T-helper 2 cell treated with Interferon-gamma antibody and Interleukin-4, amounts not matched to agents 100 ng/mL and 5 ng/mL, for 36 hours (primary cell): Measurements from ENCODE around the gene ABCA12. TPM values are rescaled to one million over a fixed set of nuclear protein-coding genes. Genes with fewer than 3 reads are reported as not detected.

Experiments
- intact Hi-C: fragments of 100-400 bp; cut with micrococcal nuclease; formaldehyde crosslinking; loops from one replicate; pipeline ENCODE4 v1.15.1; 2023
- total RNA-seq: library from RNA; stranded (reverse); gene quantifications from 2 replicates; pipeline ENCODE4 v1.2.3, GENCODE V29; 2022

ABCA12 gene
- total RNA-seq, 1 donor from 2014 or later, result not detected

DNA sequence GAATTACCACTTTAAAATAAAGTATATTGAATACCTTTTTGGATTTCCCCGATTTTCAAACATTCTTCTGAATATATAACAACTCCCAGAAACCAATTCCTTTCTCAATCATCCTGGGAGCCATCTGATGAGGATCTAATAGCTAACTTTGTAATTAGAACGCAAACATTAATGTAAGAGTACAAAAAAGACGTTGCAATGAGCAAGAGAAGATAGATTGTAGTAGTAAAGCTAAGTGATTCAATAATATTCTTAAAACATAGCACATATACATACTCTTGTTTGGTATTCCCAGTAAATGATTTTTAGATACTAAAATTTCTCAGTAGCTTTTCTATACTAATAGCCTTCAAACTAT, 1.1 kb downstream of the ABCA12 start:
- intact Hi-C loops, result no loop called here

DNA sequence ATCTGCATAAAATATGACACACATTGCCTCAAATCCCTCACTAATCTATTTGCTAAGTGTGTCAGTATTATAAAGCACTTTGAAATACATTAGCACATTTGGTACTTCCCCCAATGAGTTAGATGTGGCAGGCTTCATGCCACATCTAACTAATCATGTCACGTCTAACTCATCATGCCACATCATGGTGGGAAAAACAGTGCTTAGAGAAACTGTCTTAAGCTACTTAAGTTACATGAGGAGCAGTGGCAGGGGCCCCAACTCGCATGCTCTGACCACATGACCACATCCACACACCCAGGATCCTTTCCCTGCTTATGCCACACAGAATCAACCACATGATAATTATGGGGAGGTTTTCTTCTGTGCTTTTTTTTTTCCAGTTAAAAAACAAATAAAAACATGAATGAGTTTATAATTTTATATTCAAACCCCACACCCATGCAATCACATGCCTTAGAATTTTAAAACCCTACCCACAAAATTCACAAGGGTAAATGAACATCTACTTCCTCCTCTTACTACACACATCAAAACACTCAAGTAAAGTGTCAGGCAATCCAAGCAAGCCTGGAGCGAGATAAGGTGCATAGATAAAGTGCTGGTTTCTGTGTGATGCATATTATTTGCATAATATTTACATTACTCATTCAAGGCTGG, 1.6 kb downstream of the ABCA12 start:
- intact Hi-C loops, result no loop called here

DNA sequence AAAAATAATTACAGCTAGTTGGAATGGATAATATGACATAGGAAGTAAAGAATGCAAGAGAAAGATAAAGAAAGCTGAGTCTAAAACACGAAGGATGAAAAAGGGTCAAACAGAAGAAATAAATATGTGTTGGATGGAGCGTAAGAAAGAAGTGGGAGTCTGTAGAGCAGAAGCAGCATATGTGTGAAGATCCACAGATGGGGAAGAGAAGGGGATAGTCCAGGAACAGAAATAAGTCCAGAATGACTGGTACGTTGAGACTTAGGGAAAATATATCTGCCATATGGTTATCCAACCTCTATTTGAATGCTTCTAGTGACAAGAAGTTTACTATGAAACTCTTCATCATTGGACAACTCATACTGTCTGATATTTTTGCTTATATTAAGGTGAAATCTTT, 18.0 kb downstream of the ABCA12 start:
- intact Hi-C loops, result no loop called here

DNA sequence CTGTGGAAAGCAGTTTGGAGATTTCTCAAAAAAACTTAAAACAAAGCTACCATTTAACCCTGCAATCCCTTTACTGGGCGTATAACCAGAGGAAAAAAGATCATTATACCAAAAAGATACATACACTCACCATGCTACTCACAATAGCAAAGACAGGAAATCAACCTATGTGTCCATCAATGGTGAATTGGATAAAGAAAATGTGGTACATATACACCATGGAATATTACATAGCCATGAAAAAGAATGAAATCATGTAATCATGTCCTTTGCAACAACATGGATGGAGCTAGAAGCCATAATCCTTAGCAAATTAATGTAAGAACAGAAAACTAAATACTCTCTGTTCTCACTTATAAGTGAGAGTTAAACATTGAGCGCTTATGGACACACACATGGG, 18.6 kb downstream of the ABCA12 start:
- intact Hi-C loops, result no loop called here

DNA sequence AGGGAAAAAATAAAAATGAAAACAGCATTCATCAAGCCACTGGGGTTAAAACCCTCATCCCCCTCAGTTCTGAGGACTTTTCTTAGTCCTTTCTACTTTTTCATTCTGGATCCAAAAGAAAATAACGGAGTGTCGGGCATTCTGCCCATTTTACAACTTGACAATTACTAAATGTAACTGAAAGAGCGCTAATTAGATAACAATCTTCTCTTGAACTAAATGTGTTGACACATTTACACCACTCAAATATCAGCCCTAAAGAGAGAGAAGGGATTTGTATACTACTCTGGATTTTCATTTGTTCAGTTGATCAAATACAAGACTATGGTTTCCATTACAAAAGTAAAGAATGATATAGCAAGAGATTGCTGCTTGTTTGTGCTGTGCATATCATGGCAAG, 27.5 kb downstream of the ABCA12 start:
- intact Hi-C loops, result no loop called here

DNA sequence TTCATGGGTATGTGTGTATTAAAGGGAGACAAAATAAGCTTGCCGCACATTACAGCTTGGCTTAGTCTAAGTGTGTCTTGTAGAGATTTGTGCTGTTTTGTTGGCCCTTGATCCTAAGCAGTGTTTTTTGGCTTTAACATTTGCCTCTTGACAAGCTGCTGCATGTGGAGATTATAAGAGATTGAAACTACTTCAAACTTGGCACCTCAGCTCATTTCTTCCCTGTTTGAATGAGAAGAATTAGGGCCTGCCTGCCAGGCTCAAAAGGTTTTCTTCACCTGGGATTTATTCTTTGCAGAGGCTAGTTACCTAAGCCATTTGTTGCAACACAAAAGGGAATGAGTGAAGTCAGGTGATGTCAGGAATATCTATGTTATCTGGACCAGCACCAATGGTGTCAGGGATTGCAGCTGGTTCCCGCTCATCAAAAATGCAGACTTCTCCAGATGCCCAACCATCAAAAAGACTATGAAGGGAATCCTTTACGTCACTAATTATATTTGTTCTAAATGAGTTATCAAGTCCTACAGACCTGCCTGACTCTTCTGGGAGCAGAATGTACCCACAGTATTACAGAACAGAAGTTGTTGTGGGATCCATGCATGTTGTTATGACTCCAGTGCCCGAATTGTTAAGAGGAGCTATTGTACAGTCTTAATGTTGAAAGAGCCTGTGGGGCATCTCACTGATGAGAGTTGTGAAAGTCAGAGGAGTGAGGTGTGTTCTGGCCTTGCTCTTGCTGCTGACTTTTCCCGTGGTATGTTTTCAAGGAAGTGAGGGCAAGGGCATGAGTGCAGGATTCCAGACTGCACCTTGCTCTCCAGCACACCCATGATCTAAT, 31.0 kb downstream of the ABCA12 start:
- intact Hi-C loops, result no loop called here

DNA sequence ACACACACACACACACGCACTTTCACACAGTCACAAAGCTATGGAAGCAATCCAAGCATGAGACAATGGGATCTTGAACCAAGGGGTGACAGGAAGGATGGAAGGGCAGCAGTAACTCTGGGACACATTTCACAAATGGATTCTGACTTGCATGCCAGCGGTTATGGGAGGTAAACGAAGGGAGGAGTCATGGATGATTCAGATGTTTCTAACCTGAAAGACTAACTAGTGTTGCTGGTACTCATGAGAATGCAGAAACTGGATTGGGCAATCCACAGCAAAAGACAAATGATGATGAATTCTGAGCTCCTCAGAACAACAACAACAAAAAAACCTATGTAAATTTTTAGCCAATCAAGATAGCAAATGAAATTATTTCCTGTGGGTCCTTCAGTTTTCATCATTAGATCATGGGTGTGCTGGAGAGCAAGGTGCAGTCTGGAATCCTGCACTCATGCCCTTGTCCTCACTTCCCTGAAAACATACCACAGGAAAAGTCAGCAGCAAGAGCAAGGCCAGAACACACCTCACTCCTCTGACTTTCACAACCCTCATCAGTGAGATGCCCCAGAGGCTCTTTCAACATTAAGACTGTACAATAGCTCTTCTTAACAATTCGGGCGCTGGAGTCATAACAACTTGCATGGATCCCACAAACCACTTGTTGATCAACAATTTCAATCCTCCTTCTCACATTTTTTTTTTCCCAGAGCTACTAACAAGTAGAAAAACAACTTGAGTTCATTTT, 32.6 kb downstream of the ABCA12 start:
- intact Hi-C loops, result no loop called here

DNA sequence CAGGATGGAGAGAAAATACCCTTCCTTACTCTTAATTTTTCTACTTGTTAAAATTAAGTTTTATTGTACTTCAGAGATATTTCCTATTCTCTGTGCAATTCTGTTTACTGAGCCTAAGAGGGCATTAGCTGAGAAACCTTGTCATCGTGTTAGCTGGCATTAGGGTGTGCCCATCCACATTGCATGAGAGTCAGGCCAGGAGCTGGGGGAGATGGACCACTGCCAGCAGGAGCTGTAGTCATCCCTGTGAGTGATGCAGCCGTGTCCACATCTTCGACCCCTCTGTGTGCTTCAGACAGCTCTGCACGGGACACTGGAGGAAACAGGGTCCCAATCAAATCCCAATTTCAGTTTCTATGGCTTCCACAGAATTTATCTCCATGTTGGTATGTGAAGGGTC, 34.2 kb downstream of the ABCA12 start:
- intact Hi-C loops, result no loop called here

DNA sequence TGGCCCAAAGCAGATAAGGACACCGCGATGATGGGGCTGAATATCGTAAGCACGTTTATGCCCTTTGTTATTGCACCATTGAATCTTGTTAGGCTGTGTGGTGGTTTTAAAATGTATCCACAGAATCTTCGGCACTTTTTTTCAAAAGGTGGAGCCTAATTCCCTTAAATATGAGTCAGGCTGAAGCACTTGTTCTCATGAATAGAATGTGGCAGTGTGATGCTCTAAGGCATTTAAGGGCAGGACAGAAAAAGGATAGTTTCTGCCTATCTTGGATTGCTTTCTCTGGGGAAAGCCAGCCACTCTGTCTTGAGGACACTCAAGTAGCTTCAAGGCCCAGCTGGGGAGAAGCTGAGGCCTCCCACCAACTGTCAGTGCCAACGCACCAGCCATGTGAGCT, 39.6 kb downstream of the ABCA12 start:
- intact Hi-C loops, result no loop called here

DNA sequence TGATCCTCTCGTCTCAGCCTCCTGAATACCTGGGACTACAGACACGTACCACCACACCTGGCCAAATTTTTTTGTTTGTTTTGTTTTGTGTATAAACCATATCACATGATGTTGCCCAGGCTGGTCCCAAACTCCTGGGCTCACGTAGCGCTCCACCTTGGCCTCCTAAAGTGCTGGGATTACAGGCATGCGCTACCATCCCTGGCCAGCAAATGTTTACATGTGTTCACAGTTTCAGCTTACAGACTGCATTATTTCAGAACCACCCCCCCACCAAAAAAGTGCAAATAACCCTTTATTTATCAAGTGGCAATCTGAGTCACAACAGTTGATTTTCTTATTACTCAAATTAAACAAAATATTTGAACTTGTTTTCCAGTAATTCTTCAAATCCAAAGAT, 54.3 kb downstream of the ABCA12 start:
- intact Hi-C loops, result no loop called here

DNA sequence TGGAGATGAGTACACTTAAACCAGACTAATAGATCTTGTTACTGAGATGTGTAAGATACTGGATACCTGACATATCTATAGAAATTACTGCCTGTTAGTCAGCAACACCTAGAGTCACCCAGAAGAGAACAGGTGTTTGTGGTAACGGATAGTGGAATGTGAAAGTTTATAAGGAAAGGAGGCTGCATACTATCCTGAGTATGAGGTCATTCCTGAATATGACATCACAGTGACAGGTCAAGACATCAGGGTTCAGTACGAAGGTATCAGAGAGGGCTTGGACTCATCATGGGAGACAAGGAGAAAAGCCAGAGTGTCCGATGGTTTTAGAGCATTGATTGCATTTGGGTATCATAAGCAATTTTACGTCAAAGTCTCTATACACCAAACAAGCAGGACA, 55.3 kb downstream of the ABCA12 start:
- intact Hi-C loops, result no loop called here

DNA sequence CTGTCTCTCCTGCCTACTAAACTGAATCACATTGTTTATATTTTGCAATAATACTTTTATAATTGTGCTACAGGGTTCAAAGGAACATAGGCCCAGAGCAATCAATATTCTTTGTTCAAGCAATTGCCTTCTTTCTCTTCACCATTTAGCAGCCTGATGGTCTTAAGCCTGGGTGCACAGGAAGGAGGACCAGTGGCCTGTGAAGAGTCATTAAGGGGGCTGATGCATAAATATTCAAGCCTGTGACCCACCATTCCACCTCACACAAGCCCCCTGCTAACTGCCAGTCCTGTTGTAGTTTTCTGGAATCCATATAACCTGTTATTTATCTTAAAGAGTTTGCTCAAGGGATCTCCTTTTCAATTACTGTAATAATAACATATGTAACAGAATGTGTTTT, 56.0 kb downstream of the ABCA12 start:
- intact Hi-C loops, result no loop called here

DNA sequence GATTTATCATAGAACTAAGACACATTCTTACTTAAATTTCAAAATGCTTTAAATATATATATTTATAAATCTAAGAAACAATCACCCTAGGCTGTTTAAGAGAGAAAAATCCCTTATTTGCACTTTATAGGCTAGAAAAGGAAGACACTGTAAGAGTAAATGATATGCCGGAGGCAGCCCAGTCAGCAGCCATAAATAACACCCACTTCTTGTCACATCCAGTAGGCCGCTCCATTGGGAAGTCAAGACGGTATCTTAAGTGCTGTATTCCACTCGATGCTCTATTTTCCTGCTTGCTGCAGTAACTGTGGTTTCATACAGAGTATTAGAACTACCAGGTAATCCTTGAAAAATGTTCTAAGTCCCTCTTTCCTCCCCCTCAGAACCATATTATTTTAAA, 57.9 kb downstream of the ABCA12 start:
- intact Hi-C loops, result no loop called here

DNA sequence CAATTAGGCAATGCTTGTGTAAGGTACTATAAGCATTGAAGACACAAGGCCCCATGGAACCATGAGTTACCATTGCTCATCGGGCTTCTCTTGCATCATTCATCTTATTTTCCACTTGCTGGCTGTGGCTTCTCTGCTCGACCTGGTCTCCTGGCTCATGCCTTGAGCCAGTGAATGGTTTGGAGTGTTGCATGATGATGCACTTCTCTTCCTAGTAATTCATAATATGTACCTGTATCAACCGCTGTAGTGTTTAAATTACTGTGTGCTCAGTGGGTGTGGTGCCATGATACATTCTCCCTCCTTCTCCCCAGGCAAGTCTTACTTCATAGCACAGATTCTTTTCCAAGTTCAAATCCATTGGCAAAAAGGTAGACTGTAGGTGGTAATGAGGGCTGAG, 66.8 kb downstream of the ABCA12 start:
- intact Hi-C loops, result no loop called here

DNA sequence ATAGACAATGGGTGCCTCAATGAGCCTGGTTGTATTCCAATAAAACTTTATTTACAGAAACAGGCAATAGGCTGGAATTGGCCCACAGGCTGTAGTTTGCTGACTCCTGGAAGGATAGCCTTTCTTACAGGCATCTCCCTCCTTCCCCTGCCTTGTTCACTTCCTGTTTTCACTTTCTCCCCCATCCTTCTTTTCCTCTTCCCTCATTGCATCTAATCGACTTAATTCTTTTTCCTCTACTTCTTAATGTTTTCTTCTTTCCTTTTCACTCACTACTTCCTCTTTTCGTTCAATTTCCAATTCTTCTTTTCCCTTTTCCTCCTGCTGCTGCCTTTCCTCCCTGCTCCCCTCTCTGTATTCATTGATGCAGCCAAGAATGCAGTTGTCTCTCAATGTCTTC, 70.0 kb downstream of the ABCA12 start:
- intact Hi-C loops, result no loop called here

DNA sequence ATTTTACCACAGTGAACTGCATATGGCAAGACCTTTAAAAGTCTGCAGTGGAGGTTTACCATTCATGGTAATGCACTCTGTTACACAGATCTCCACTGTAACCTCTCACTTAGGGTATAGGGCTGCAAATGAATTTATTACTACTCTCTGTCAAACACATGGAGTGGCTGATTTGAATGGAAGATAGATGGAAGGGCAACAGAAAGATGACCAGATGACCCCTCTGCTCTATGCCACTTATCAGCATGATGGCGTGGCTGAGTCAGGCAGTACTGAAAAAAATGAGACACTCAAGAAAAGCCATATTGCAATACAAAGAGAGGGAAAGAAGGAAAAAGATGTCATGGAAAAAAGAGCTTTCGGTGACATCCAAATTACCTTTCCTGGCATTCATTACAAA, 72.3 kb downstream of the ABCA12 start:
- intact Hi-C loops, result no loop called here

DNA sequence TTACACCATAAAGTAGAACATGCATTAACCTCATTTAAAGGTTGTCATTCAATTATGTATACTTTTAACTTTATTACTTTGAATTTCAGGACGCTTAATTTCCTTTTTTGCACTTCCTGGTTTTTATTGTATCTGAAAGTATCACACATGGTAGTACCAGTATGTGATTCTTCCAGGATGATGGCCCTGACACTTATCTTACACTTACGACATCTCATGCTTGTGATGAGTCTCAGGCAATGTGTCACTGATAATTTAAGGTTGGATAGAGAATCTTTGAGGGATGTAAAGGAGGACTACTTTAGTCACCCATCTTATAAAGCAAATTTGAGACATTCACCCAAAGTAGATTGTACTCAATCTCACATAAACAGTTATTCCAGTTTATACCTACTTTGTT, 74.9 kb downstream of the ABCA12 start:
- intact Hi-C loops, result no loop called here

DNA sequence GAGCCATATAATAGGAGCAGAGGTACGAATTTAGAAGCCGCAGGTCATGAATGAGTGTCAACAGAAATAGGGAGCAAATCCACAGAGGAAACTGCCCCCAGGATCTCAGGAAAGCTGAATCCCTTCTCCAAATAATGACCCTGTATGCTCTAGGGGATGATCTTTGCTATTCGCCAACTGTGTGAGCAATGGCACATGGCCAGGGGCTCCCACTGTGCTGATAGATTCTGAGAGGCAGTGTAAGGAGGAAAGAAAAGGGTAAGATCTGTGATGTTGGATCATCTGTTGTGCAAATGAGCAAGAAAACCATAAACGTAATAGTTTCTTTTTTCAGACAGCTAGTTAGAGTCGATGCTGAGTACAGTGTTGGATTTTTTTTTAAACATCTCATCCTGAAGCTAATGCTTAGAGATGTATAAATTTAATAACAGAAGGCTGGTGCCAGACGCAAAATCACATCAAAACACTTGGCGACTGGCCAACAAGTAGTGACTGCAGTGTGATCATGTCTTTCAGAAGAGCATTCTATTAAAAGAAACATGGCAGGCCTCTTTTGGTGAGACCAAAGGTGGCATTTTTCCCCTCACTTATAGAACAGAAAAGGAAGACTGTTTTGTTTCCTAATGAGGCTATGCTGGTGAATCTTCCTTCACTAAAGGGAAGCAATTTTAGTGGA, 77.4 kb downstream of the ABCA12 start:
- intact Hi-C loops, result no loop called here

DNA sequence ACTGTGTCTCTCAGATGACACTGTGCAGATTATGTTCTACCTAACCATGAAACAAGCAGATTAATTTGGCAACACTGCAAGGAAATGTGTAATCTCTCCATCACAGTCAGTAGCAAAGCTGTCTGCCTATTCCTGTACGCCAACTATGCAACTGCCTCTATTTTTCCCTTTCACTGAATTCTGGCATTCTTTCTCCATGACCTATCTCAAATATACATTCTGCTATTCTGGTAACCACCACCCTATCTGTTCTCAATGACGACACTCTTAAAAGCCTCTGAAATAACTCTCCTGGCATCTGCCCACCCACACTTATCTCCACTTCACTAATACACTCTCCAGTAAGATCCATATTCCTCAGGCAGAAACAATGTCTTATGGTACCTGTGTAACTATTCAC, 78.7 kb downstream of the ABCA12 start:
- intact Hi-C loops, result no loop called here

DNA sequence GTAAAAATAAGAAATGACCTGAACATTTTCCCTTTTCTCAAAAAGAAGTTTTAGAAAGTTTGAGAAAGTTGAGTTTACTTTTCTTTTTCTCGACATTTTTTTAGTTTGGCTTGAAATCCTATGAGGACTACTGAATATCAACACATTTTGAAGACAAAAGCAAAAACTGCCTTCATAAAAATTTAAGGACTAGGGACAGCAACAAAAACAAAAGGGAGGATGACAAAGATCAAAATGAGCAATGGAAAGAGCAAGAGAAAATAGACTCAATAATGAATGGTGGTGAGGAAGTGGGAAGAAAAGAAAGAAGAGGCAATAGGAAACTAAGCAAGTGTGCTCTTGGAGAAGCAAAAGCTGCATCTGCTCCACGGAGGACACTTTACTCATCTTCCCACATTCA, 82.5 kb downstream of the ABCA12 start:
- intact Hi-C loops, result no loop called here

DNA sequence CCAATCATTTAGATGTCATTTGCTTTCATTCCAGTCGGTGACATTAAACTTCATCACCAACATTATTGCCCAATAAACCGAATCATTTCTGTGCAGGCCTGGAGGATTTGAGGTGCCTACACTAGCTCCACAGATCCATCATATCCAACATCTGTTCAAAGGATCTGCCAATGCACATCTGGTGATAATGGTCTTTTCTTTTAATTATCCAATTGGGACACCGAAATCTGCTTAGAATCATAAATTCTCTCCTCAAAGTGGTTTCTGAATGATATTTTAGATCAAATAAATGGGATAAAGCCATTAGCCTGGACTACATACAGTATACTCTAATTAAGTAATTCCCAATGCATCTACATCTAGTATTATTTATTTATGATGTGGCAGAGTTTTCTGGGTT, 85.6 kb downstream of the ABCA12 start:
- intact Hi-C loops, result no loop called here

DNA sequence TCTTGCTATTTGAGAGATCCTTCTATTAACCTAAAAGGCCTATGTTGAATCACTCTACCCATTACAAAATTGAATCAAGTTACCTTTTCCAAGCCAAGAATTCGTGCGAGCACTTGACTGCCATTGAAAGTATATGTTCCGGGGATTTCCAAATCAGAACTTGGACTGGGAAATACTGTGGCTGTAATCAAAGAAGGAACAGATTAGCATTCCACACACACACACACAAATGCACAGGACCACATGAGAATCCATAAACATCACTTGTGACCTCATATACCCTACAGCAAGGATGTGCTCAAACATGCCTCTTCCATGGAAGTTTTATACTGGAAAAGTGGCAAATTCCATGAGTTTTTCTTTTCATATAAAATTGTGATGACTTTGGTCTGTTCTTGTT, 86.0 kb downstream of the ABCA12 start:
- intact Hi-C loops, result no loop called here
